Breast epithelium (tissue), 4 donors: ENCODE results near the gene HBG2. TPM values are rescaled to one million over a fixed set of nuclear protein-coding genes. Genes with fewer than 3 reads are reported as not detected.
"Not testable (repeated sequence)": the region's sequence is repeated elsewhere in the genome, so short reads cannot be mapped to it uniquely, and the experiment has no call there.

Source experiments
- DNase-seq, 2 donors: peaks; one replicate each; pipeline ENCODE4 v3.0.0-alpha.2; 2019; ENCODE audit warnings: low spot score in 2 of 2
- H3K27ac ChIP-seq, 2 donors: fragments of 200-600 bp; sonication (generic) in 1 of 2; one replicate each; pipeline ENCODE4 v1.5.1; 2016 to 2019; ENCODE audit warnings: mild to moderate bottlenecking in 1 of 2
- H3K27me3 ChIP-seq, 2 donors: fragments of 200-600 bp; sonication (generic) in 1 of 2; one replicate each; pipeline versions ENCODE4 v1.5.1 to v1.6.0; 2017 to 2019; ENCODE audit warnings: control low read depth in 1 of 2, mild to moderate bottlenecking in 1 of 2
- H3K36me3 ChIP-seq: fragments of 200-600 bp; one replicate; pipeline ENCODE4 v1.5.1; 2019
- H3K4me1 ChIP-seq, 2 donors: fragments of 200-600 bp; sonication (generic); one replicate each; pipeline ENCODE4 v1.5.1; 2016 to 2019; ENCODE audit warnings: control low read depth in 1 of 2
- H3K4me3 ChIP-seq, 3 donors: fragments of 200-600 bp; sonication (generic); 1 replicate in 2 of 3; 2 replicates in 1 of 3; pipeline ENCODE4 v1.5.1; 2016 to 2019; ENCODE audit warnings: mild to moderate bottlenecking in 3 of 3, moderate library complexity in 2 of 3
- H3K9me3 ChIP-seq, 2 donors: fragments of 200-600 bp; sonication (generic) in 1 of 2; one replicate each; pipeline ENCODE4 v1.5.1; 2016 to 2019; ENCODE audit warnings: control low read depth in 1 of 2
- POLR2A ChIP-seq: fragments of 450-650 bp; IDR thresholded peaks from one replicate; pipeline ENCODE4 v1.6.1; 2016; ENCODE audit warnings: antibody characterized with exemption, mild to moderate bottlenecking, moderate library complexity
- POLR2AphosphoS5 ChIP-seq, 3 donors: sonication (generic); formaldehyde crosslinking; IDR thresholded peaks; one replicate each; pipeline ENCODE4 v1.6.1; 2017; ENCODE audit warnings: antibody characterized with exemption in 3 of 3
- intact Hi-C: fragments of 100-400 bp; cut with DNase I; formaldehyde crosslinking; loops from one replicate; pipeline ENCODE4 v1.15.1; 2023; ENCODE audit warnings: low total_unique reads
- total RNA-seq, 3 donors: library from RNA; depleted of rRNA; stranded (reverse); fragments of >200 nt; gene quantifications; one replicate each; pipeline ENCODE4 v1.1.0, GENCODE V29; 2016
- TF ChIP-seq, protein P1 (sequence below), 3 donors: fragments of 450-650 bp; IDR thresholded peaks; one replicate each; pipeline ENCODE4 v1.5.1; 2016 to 2017; ENCODE audit warnings: antibody characterized with exemption in 3 of 3, mild to moderate bottlenecking in 3 of 3, moderate library complexity in 3 of 3

The HBG2 gene
- total RNA-seq, 3 donors from 2014 or later = not detected

- Histone ChIP-seq H3K4me1 (no peaks in the 10 kb centered on the region), H3K4me3 (no peak overlapping the region), H3K27ac (no peak overlapping the region), H3K9me3 (no peaks in the 10 kb centered on the region), H3K27me3 (no peaks in the 10 kb centered on the region), H3K36me3 (no peaks in the 10 kb centered on the region)
- no peak for DNase-seq
- intact Hi-C loops = no loop called here
- TF ChIP-seq POLR2A (no peak), POLR2AphosphoS5 (IDR thresholded peaks at IDR 0.05) (no peak)
- TF ChIP-seq, protein P1, sequence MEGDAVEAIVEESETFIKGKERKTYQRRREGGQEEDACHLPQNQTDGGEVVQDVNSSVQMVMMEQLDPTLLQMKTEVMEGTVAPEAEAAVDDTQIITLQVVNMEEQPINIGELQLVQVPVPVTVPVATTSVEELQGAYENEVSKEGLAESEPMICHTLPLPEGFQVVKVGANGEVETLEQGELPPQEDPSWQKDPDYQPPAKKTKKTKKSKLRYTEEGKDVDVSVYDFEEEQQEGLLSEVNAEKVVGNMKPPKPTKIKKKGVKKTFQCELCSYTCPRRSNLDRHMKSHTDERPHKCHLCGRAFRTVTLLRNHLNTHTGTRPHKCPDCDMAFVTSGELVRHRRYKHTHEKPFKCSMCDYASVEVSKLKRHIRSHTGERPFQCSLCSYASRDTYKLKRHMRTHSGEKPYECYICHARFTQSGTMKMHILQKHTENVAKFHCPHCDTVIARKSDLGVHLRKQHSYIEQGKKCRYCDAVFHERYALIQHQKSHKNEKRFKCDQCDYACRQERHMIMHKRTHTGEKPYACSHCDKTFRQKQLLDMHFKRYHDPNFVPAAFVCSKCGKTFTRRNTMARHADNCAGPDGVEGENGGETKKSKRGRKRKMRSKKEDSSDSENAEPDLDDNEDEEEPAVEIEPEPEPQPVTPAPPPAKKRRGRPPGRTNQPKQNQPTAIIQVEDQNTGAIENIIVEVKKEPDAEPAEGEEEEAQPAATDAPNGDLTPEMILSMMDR (IDR thresholded peaks at IDR 0.05) = no peak
Measured at GRCh38 chr11:5297721-5298323, 43.2 kb upstream of the HBG2 start.

DNA sequence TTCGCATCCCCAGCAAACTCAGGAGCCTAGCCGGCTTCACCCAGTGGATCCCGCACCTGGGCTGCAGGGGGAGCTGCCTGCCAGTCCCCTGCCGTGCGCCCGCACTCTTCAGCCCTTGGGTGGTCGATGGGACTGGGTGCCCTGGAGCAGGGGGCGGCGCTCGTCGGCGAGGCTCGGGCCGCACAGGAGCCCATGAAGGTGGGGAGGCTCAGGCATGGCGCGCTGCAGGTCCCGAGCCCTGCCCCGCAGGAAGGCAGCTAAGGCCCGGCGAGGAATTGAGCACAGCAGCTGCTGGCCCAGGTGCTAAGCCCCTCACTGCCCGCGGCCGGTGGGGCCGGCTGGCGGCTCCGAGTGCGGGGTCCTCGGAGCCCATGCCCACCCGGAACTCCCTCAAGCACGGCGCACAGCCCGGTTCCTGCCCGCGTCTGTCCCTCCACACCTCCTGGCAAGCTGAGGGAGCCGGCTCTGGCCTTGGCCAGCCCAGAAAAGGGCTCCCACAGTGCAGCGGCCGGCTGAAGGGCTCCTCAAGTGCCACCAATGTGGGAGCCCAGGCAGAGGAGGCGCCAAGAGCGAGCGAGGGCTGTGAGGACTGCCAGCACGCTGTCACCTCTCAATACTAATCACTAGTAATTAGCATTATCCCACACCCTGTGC, 39.9 kb upstream of the HBG2 start:
- intact Hi-C loops, H3K4me3 ChIP-seq, H3K27me3 ChIP-seq, H3K36me3 ChIP-seq, H3K4me1 ChIP-seq, H3K9me3 ChIP-seq, H3K27ac ChIP-seq, DNase-seq: not testable (repeated sequence)

DNA sequence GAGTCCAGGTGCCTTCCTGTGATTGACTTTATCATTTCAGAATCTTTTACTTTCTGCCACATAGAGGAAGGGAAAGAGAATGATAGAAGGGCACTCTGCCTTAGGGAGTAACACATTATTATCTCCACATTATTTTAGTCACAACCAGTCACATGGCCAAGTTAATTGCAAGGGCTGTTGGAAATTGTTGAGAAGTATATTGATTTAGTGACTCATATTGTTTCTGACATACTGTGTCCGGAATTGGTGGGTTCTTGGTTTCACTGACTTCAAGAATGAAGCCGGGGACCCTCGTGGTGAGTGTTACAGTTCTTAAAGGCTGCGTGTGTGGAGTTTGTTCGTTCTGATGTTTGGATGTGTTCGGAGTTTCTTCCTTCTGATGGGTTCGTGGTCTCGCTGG, 38.4 kb upstream of the HBG2 start:
- Histone ChIP-seq H3K4me1 (no peaks in the 10 kb centered on the region), H3K9me3 (no peaks in the 10 kb centered on the region), H3K4me3 (no peak overlapping the region), H3K27me3 (no peaks in the 10 kb centered on the region), H3K36me3 (no peaks in the 10 kb centered on the region), H3K27ac (no peak overlapping the region)
- TF ChIP-seq POLR2AphosphoS5 (IDR thresholded peaks at IDR 0.05) (no peak), POLR2A (no peak)
- TF ChIP-seq, protein P1 (IDR thresholded peaks at IDR 0.05) = no peak
- intact Hi-C loops = no loop called here
- no peak for DNase-seq

- DNase-seq = no peak
- Histone ChIP-seq H3K36me3 (no peaks in the 10 kb centered on the region), H3K4me1 (no peaks in the 10 kb centered on the region), H3K27ac (no peak overlapping the region), H3K9me3 (no peaks in the 10 kb centered on the region), H3K4me3 (no peak overlapping the region), H3K27me3 (no peaks in the 10 kb centered on the region)
- no peak for TF ChIP-seq POLR2A
- TF ChIP-seq, protein P1 (IDR thresholded peaks at IDR 0.05) = no peak
- TF ChIP-seq POLR2AphosphoS5 (IDR thresholded peaks at IDR 0.05) = no peak
- intact Hi-C loops = no loop called here
Measured at GRCh38 chr11:5291207-5291838, 36.7 kb upstream of the HBG2 start.

DNA sequence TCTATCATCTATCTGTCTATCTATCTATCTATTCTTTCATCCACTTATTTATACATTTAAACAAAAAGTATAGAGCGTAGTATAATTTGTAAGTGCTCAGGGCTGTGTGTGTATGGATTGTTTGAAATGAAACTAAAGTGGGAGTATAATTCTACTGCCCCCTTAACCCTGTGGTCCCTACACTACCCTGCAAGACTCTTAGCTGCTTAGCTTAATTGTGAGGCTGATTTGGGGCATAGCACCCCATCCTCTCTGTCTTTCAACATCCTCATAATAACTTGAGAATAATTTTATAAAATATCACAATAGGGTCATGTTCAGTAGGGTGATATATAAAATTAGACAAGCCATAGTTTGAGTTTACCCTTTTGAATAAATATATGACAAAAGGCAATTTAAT, 35.5 kb upstream of the HBG2 start:
- Histone ChIP-seq H3K27ac (no peak overlapping the region), H3K4me3 (no peak overlapping the region), H3K9me3 (no peaks in the 10 kb centered on the region), H3K27me3 (no peaks in the 10 kb centered on the region), H3K36me3 (no peaks in the 10 kb centered on the region), H3K4me1 (no peaks in the 10 kb centered on the region)
- intact Hi-C loops = no loop called here
- TF ChIP-seq POLR2A (no peak), POLR2AphosphoS5 (IDR thresholded peaks at IDR 0.05) (no peak)
- TF ChIP-seq, protein P1 (IDR thresholded peaks at IDR 0.05) = no peak
- no peak for DNase-seq
